Measurements from ENCODE around the gene WDFY2. TPM values are rescaled to one million over a fixed set of nuclear protein-coding genes. Genes with fewer than 3 reads are reported as not detected.

Gene WDFY2
- polyA plus RNA-seq, 6 donors from 2014 or later: 7.6 to 13.6 (median 8.0) TPM

- Mint-ChIP-seq H3K4me1 (peaks cover 35 to 51% (median 51%) of the 10 kb centered on the region in 3 donors), H3K4me3 (no peak overlapping the region)
- ATAC-seq (ENCODE audit: low read depth in 2 of 2): no peak
Measured at GRCh38 chr13:51596541-51596940, 12.3 kb downstream of the WDFY2 start.

GRCh38 chr13:51599444-51600176 lies 15.3 kb downstream of the WDFY2 start:
- peak overlapping the region in 2 of 8 donors; percentile 7 to 54 for H3K4me3 Mint-ChIP-seq
- H3K27me3 Mint-ChIP-seq: no peaks in the 10 kb centered on the region
- H3K27ac Mint-ChIP-seq: peak overlapping the region in 4 of 6 donors; percentile 40 to 81 (median 67)
- H3K9me3 Mint-ChIP-seq: no peaks in the 10 kb centered on the region
- H3K36me3 Mint-ChIP-seq: peaks cover 0 to 8% of the 10 kb centered on the region in 2 donors
- DNase-seq: no peak
- peaks cover 49 to 65% (median 63%) of the 10 kb centered on the region in 3 donors for H3K4me1 Mint-ChIP-seq
- ATAC-seq (ENCODE audit: low read depth in 2 of 2): peak; percentile 35 to 47

More at GRCh38 chr13:51596541-51596940, 12.3 kb downstream of the WDFY2 start:
- no peak for DNase-seq
- Mint-ChIP-seq H3K36me3 (no peaks in the 10 kb centered on the region), H3K27ac (peak overlapping the region in 2 of 6 donors; percentile 30 to 33), H3K27me3 (no peaks in the 10 kb centered on the region), H3K9me3 (no peaks in the 10 kb centered on the region)

GRCh38 chr13:51600703-51601102 lies 16.4 kb downstream of the WDFY2 start:
- Mint-ChIP-seq H3K4me3 (peak overlapping the region in 1 of 8 donors; percentile 6), H3K36me3 (peaks cover 0 to 8% of the 10 kb centered on the region in 2 donors), H3K27me3 (no peaks in the 10 kb centered on the region), H3K4me1 (peaks cover 49 to 65% (median 53%) of the 10 kb centered on the region in 3 donors), H3K9me3 (no peaks in the 10 kb centered on the region), H3K27ac (peak overlapping the region in 4 of 6 donors; percentile 58 to 81 (median 70))
- ATAC-seq (ENCODE audit: low read depth in 2 of 2) (no peak), DNase-seq (no peak)

GRCh38 chr13:51601601-51602565 lies 17.6 kb downstream of the WDFY2 start:
- H3K36me3 Mint-ChIP-seq: peaks cover 0 to 8% of the 10 kb centered on the region in 2 donors
- H3K27ac Mint-ChIP-seq: peak overlapping the region in 5 of 6 donors; percentile 65 to 92 (median 81)
- H3K9me3 Mint-ChIP-seq: no peaks in the 10 kb centered on the region
- H3K4me1 Mint-ChIP-seq: peaks cover 45 to 57% (median 51%) of the 10 kb centered on the region in 3 donors
- no peaks in the 10 kb centered on the region for H3K27me3 Mint-ChIP-seq
- peak; percentile 33 for DNase-seq
- peak; percentile 88 to 93 for ATAC-seq (ENCODE audit: low read depth in 2 of 2)
- H3K4me3 Mint-ChIP-seq: peak overlapping the region in 1 of 8 donors; percentile 1

GRCh38 chr13:51603716-51604115 lies 19.5 kb downstream of the WDFY2 start:
- ATAC-seq (ENCODE audit: low read depth in 2 of 2): no peak
- Mint-ChIP-seq H3K4me1 (peaks cover 44 to 68% (median 64%) of the 10 kb centered on the region in 3 donors), H3K27ac (peak overlapping the region in 1 of 6 donors; percentile 81), H3K36me3 (peaks cover 0 to 8% of the 10 kb centered on the region in 2 donors), H3K9me3 (peaks cover 0 to 2% (median 0%) of the 10 kb centered on the region in 7 donors), H3K4me3 (no peak overlapping the region), H3K27me3 (no peaks in the 10 kb centered on the region)
- no peak for DNase-seq

GRCh38 chr13:51605698-51606097 lies 21.4 kb downstream of the WDFY2 start:
- peaks cover 0 to 2% (median 0%) of the 10 kb centered on the region in 7 donors for H3K9me3 Mint-ChIP-seq
- DNase-seq (no peak), ATAC-seq (ENCODE audit: low read depth in 2 of 2) (no peak)
- peak overlapping the region in 1 of 6 donors; percentile 22 for H3K27ac Mint-ChIP-seq
- no peak overlapping the region for H3K4me3 Mint-ChIP-seq
- H3K36me3 Mint-ChIP-seq: peaks cover 0 to 8% of the 10 kb centered on the region in 2 donors
- peaks cover 47 to 71% (median 64%) of the 10 kb centered on the region in 3 donors for H3K4me1 Mint-ChIP-seq
- H3K27me3 Mint-ChIP-seq: no peaks in the 10 kb centered on the region

GRCh38 chr13:51607165-51607564 lies 22.9 kb downstream of the WDFY2 start:
- Mint-ChIP-seq H3K4me3 (peak overlapping the region in 2 of 8 donors; percentile 29 to 47), H3K4me1 (peaks cover 49 to 73% (median 61%) of the 10 kb centered on the region in 3 donors)

GRCh38 chr13:51608857-51609406 lies 24.7 kb downstream of the WDFY2 start:
- peak; percentile 85 to 86 for ATAC-seq (ENCODE audit: low read depth in 2 of 2)
- Mint-ChIP-seq H3K9me3 (peaks cover 0 to 2% (median 0%) of the 10 kb centered on the region in 7 donors), H3K36me3 (no peaks in the 10 kb centered on the region), H3K27ac (peak overlapping the region; percentile 77 to 96 (median 92)), H3K4me1 (peaks cover 51 to 74% (median 64%) of the 10 kb centered on the region in 3 donors), H3K27me3 (no peaks in the 10 kb centered on the region), H3K4me3 (peak overlapping the region; percentile 14 to 84 (median 44))
- DNase-seq: peak; percentile 67

More at GRCh38 chr13:51607165-51607564, 22.9 kb downstream of the WDFY2 start:
- peak overlapping the region in 4 of 6 donors; percentile 57 to 78 (median 75) for H3K27ac Mint-ChIP-seq
- no peaks in the 10 kb centered on the region for H3K27me3 Mint-ChIP-seq
- peaks cover 0 to 2% (median 0%) of the 10 kb centered on the region in 7 donors for H3K9me3 Mint-ChIP-seq
- no peak for ATAC-seq (ENCODE audit: low read depth in 2 of 2)
- H3K36me3 Mint-ChIP-seq: peaks cover 0 to 8% of the 10 kb centered on the region in 2 donors
- DNase-seq: no peak

GRCh38 chr13:51612867-51613266 lies 28.6 kb downstream of the WDFY2 start:
- peak overlapping the region; percentile 54 to 95 (median 78) for H3K27ac Mint-ChIP-seq
- H3K4me3 Mint-ChIP-seq: peak overlapping the region; percentile 31 to 85 (median 72)
- DNase-seq: peak; percentile 22
- H3K27me3 Mint-ChIP-seq: no peaks in the 10 kb centered on the region
- no peaks in the 10 kb centered on the region for H3K9me3 Mint-ChIP-seq
- ATAC-seq (ENCODE audit: low read depth in 2 of 2): peak; percentile 15 to 18
- peaks cover 48 to 72% (median 58%) of the 10 kb centered on the region in 3 donors for H3K4me1 Mint-ChIP-seq
- no peaks in the 10 kb centered on the region for H3K36me3 Mint-ChIP-seq

- H3K27ac Mint-ChIP-seq: peak overlapping the region; percentile 12 to 95 (median 86)
- DNase-seq: no peak
- H3K9me3 Mint-ChIP-seq: no peaks in the 10 kb centered on the region
- peaks cover 47 to 66% (median 53%) of the 10 kb centered on the region in 3 donors for H3K4me1 Mint-ChIP-seq
- peak overlapping the region; percentile 29 to 94 (median 80) for H3K4me3 Mint-ChIP-seq
- H3K36me3 Mint-ChIP-seq: no peaks in the 10 kb centered on the region
- ATAC-seq (ENCODE audit: low read depth in 2 of 2): no peak
- H3K27me3 Mint-ChIP-seq: no peaks in the 10 kb centered on the region
Measured at GRCh38 chr13:51613535-51613934, 29.3 kb downstream of the WDFY2 start.

- Mint-ChIP-seq H3K36me3 (no peaks in the 10 kb centered on the region), H3K4me3 (peak overlapping the region; percentile 65 to 94 (median 88)), H3K27me3 (no peaks in the 10 kb centered on the region), H3K4me1 (peaks cover 46 to 58% (median 52%) of the 10 kb centered on the region in 3 donors), H3K9me3 (no peaks in the 10 kb centered on the region), H3K27ac (peak overlapping the region; percentile 92 to 98 (median 94))
- ATAC-seq (ENCODE audit: low read depth in 2 of 2): peak; percentile 88
- peak; percentile 37 for DNase-seq
Measured at GRCh38 chr13:51614350-51614786, 30.1 kb downstream of the WDFY2 start.

GRCh38 chr13:51618626-51619025 lies 34.4 kb downstream of the WDFY2 start:
- no peaks in the 10 kb centered on the region for H3K36me3 Mint-ChIP-seq
- H3K4me1 Mint-ChIP-seq: peaks cover 31 to 46% (median 34%) of the 10 kb centered on the region in 3 donors
- no peak overlapping the region for H3K4me3 Mint-ChIP-seq
- no peaks in the 10 kb centered on the region for H3K9me3 Mint-ChIP-seq
- no peaks in the 10 kb centered on the region for H3K27me3 Mint-ChIP-seq
- DNase-seq (no peak), ATAC-seq (ENCODE audit: low read depth in 2 of 2) (no peak)
- no peak overlapping the region for H3K27ac Mint-ChIP-seq
